ENCODE data around the gene TMEM233.
"Not testable (repeated sequence)": the region's sequence is repeated elsewhere in the genome, so short reads cannot be mapped to it uniquely, and the experiment has no call there.

The TMEM233 gene

GRCh38 chr12:119658166-119658565 lies 64.6 kb downstream of the TMEM233 start:
- DNase-seq (ENCODE audit: low spot score), result not testable (repeated sequence)

DNA sequence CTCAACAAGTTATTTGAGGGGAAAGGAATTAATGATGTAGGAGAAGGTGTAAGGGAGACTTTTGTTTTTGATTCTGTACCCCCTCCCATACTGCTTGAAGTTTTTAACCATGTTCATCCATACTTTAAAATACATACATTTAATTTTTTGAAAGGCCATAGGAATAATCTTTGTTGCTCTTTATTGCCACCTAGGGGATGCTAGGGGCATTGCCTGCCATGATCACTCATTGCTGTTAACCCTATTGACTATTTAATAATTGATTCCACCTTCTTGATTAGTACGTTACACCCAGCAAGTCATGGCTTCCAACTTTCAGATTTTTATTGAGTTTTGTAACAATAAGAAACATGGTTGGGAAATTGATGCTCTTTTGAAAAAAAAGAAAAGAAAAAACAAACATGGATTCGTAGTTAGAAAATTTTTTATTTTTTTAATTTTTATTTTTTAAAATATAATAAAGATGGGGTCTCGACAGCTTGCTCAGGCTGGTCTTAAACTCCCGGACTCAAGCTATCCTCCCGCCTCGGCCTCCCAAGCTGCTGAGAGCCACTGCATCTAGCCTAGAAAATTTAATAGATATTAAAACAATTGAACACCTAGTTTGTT lies 65.8 kb downstream of the TMEM233 start:
- DNase-seq (ENCODE audit: low spot score), result peak; percentile 69

DNA sequence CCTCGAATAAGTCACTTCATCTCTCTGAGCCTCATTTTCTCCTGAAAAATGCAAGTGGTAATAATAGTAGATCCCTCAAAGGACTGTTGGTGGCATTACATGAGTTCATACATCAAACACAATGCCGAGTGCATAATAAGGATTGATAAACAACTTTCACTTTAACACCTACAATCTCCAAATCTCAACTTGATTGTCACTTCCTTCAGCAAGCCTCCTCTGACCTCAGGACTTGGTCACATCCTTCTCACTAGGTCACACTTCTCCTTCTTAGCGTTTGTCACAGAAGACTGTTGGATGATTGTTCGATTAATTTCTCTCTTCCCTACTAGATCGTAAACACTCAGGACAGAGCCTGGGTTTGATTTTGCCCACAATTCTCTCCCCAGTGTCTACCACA lies 66.5 kb downstream of the TMEM233 start:
- DNase-seq (ENCODE audit: low spot score), result no peak

DNA sequence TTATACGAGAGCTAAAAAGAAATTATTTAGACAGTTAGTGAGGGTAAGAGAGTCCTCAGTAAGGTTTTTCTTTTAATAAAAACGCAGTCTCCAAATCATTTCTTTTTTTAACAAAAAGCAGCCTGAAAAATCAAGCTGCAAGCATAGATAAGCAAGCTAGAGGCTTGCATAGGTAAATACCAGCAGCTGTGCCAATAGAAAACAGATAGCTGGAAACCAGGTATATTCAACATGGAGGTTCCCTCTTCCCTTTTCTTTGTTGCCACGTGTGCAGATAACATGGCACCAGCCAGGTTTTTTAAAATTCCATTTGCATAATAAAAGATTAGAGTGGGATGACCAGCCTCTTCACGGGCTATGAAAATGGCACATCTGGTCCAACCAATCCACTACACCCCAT lies 68.3 kb downstream of the TMEM233 start:
- no peak for DNase-seq (ENCODE audit: low spot score)

DNA sequence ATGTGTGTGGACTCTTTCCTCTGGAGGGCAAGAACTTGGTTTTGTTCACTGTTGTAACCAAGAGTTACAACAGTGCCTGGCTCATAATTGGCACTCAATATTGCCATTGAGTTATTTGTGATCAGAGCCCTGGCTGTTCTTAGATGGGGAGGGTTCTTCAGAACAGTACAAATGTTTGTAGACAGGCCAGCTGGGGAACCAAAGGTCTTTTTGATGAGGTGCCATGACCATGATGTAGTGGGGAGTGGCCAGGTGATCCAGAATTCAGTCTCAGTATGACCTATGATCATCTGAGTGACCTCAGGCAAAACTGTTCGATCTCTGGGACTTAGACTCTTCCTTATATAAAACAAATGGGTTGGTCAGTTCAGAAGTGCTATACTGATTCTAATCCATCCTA lies 71.1 kb downstream of the TMEM233 start:
- DNase-seq (ENCODE audit: low spot score), result no peak

DNA sequence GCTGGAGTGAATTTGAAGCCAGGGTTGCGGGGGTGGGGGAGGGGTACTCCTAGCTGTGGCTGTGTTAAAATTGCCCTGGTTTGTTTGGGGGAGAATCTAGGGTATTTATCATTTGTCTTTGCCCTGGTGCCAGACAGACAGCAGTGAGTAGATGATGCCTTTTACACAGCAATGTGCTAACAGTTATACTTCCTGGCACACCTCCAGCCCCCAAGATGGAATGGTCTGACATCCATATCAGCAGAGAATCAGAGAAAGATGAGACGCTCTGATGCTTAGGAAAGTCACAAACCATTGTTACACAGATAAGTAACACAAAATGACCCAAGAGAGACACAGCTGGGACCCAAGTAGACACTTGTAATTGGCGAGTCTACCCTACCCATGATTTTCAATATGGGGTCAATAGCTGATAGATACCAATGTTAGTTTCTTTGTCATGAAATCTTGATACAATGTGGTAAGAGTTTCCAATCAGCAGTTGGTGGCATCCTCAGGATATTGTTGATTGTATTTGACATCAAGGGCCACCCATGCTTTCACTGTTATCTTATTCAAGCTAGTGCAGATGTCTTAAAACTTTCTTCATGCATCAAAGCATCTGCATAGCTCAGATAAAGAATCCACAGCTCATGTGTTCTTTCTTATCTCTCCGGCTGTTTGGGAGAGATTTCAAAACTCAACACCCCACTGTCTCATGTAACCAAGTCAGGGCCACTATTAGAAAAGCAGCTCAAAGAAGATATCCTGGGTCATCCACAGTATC lies 71.8 kb downstream of the TMEM233 start:
- DNase-seq (ENCODE audit: low spot score), result no peak

DNA sequence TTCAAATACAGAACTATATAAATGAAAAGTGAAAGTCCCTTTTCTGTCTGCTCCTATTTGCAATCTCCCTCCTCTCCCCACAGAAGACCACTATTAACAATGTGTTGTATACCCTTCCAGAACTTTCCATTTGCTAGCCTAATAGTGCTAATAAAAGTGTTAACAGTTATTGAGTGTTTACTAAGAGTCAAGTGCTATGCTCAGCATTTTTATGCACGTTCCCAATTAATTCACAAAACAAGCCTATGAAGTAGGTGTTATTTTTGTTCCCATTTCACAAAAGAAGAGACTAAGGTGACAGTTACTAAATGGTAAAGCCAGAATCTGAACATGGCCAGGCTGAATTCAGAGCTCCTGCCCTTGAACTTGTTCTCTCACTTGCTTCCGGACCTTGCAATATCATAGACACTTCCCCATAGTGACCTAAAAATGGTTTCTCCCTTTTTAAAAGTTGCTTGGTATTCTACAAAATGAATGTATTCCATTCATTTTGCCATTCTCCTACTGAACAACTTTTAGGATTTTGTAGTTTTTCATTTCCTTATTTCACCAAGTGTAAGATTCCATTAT lies 72.7 kb downstream of the TMEM233 start:
- peak; percentile 34 for DNase-seq (ENCODE audit: low spot score)

- no peak for DNase-seq (ENCODE audit: low spot score)
Measured at GRCh38 chr12:119666900-119667576, 73.5 kb downstream of the TMEM233 start.

GRCh38 chr12:119667577-119668323 lies 74.2 kb downstream of the TMEM233 start, which contains the start of gene PRKAB1:
TSS of gene PRKAB1 (plus strand) at chr12:119668133. CDS start at chr12:119668245, 112 bp downstream.
- DNase-seq (ENCODE audit: low spot score), result peak; percentile 98

- DNase-seq (ENCODE audit: low spot score), result peak; percentile 42
Measured at GRCh38 chr12:119668324-119668841, 74.8 kb downstream of the TMEM233 start.

GRCh38 chr12:119669744-119670472 lies 76.3 kb downstream of the TMEM233 start:
- DNase-seq (ENCODE audit: low spot score), result no peak

DNA sequence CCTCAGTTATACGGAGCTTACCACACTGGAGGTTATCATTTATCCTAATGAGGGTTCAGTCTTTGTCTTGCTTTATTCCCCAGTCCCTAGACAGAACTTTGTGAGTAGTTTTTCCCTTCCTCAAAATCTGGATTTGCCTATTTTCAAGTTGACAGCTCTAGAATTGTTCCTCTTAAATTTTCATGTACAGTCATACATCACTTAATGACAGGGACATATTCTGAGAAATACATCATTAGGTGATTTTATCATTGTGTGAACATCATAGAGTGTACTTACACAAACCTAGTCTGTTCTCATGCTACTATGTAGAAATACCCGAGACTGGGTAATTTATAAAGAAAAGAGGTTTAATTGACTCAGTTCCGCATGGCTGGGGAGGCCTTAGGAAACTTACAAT lies 77.5 kb downstream of the TMEM233 start:
- no peak for DNase-seq (ENCODE audit: low spot score)

- DNase-seq (ENCODE audit: low spot score), result no peak
Measured at GRCh38 chr12:119672194-119672593, 78.6 kb downstream of the TMEM233 start.

- DNase-seq (ENCODE audit: low spot score), result no peak
Measured at GRCh38 chr12:119673634-119674033, 80.1 kb downstream of the TMEM233 start.

DNA sequence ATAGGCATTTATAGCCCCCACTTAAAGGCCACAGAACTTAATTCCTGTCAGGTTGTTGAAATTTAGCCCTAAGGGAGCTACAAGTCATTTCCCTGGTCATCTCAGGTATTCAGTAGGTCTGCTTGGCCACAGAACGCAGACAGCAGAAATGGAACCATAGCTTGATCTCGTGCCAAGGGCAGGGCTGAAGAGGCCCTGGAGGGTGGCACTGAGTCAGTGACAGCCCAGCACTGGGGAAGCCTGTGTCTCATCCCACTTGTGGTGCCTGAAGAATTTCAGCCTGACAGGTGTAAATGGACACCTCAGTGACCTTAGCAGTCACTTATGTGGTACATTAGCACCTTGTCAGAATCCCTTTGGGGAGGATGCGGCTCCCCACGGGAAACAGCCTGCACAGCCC lies 81.0 kb downstream of the TMEM233 start:
- DNase-seq (ENCODE audit: low spot score), result no peak

GRCh38 chr12:119676022-119676421 lies 82.4 kb downstream of the TMEM233 start:
- DNase-seq (ENCODE audit: low spot score), result no peak

- no peak for DNase-seq (ENCODE audit: low spot score)
Measured at GRCh38 chr12:119676573-119676972, 83.0 kb downstream of the TMEM233 start.

- DNase-seq (ENCODE audit: low spot score), result no peak
Measured at GRCh38 chr12:119678459-119678858, 84.9 kb downstream of the TMEM233 start.

- DNase-seq (ENCODE audit: low spot score), result no peak
Measured at GRCh38 chr12:119679081-119679480, 85.5 kb downstream of the TMEM233 start.

DNA sequence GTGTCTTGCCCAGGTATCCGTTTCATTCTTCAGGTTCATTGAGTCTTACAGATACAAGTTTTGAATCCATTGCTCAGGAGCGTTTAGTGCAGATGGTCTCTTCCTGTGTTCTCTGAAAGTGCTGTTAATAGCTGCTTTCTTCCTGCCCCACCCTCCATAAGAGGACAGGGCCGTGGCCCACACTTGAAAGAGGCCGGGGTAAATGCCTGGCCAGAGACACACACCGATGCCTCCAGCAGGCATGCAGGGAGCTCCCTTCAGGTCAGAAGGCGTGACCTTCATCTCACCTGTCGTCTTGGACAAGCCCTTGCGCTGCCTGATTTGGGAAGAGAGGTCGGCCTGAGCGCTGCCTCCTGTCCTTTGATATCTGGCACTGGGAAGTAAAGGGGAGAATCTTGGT lies 85.9 kb downstream of the TMEM233 start:
- no peak for DNase-seq (ENCODE audit: low spot score)

- DNase-seq (ENCODE audit: low spot score), result no peak
Measured at GRCh38 chr12:119681111-119681510, 87.5 kb downstream of the TMEM233 start.
